ENCODE measurements around the gene BTF3. TPM values are rescaled to one million over a fixed set of nuclear protein-coding genes. Genes with fewer than 3 reads are reported as not detected.

Gene BTF3
- total RNA-seq, 4 donors from 2014 or later = 596 to 1,008 (median 649) TPM

DNA sequence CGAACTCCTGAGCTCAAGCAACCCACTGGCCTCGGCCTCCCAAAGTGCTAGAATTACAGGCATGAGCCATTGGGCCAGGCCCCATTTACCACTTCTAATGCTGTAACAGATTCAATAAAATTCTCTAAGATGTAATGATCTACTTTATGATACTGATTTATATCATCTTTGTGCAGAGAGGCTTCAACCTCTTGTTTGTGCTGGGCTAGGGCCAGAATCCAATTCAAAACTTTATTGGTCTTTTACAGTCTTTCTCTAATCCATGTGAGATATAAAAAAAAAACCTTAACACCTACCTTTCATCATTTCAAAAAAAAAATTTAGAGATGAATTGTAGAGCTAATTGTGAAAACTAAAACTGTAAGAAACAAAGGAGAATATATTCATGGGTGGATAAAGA lies 8.2 kb upstream of the BTF3 start:
- DNase-seq (ENCODE audit: low spot score in 2 of 2) = no peak
- H3K4me3 ChIP-seq (ENCODE audit: low read depth, poor library complexity, severe bottlenecking) = no peak overlapping the region
- intact Hi-C loops (cut with DNase I; ENCODE audit: low total_unique reads) = no loop called here
- WGBS, 2 donors = 81 to 93% methylated on average over 2 of the region's 2 CpGs
- TF ChIP-seq CTCF (IDR thresholded peaks at IDR 0.05) (no peak), POLR2A (IDR thresholded peaks at IDR 0.05) (no peak)

GRCh38 chr5:73491155-73491554 lies 7.1 kb upstream of the BTF3 start:
- no peak for TF ChIP-seq CTCF (IDR thresholded peaks at IDR 0.05)
- no peak for TF ChIP-seq POLR2A (IDR thresholded peaks at IDR 0.05)
- WGBS, 2 donors = 91 to 92% methylated on average over 1 of the region's 1 CpG
- no peak overlapping the region for H3K4me3 ChIP-seq (ENCODE audit: low read depth, poor library complexity, severe bottlenecking)
- intact Hi-C loops (cut with DNase I; ENCODE audit: low total_unique reads) = no loop called here
- DNase-seq (ENCODE audit: low spot score in 2 of 2) = no peak

DNA sequence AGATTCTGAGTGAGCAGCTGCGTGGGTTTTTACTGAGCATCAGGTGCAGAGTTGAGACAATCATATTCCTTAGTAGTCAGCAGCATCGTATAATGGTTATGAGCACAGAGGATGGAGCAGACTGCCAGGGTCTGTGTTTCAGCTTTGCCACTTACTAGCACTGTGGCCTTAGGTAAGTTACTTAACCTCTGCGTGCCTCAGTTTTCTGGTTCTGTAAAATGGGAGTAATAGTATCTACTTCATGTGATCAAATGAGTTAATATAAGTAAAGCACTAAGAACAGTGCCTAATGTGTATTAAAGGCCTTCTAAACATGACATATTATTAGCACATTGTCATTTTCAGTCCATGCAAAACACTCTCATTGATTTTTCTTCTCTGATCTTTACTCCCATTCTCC lies 4.8 kb upstream of the BTF3 start:
- TF ChIP-seq CTCF (IDR thresholded peaks at IDR 0.05) (no peak), POLR2A (IDR thresholded peaks at IDR 0.05) (no peak)
- intact Hi-C loops (cut with DNase I; ENCODE audit: low total_unique reads) = no loop called here
- 84 to 90% methylated on average over 3 of the region's 3 CpGs for WGBS, 2 donors
- DNase-seq (ENCODE audit: low spot score in 2 of 2) = no peak
- H3K4me3 ChIP-seq (ENCODE audit: low read depth, poor library complexity, severe bottlenecking) = no peak overlapping the region

- no peak overlapping the region for H3K4me3 ChIP-seq (ENCODE audit: low read depth, poor library complexity, severe bottlenecking)
- no peak for DNase-seq (ENCODE audit: low spot score in 2 of 2)
- no peak for TF ChIP-seq CTCF (IDR thresholded peaks at IDR 0.05)
- no peak for TF ChIP-seq POLR2A (IDR thresholded peaks at IDR 0.05)
- intact Hi-C loops (cut with DNase I; ENCODE audit: low total_unique reads) = no loop called here
Measured at GRCh38 chr5:73494721-73495120, 3.5 kb upstream of the BTF3 start.

DNA sequence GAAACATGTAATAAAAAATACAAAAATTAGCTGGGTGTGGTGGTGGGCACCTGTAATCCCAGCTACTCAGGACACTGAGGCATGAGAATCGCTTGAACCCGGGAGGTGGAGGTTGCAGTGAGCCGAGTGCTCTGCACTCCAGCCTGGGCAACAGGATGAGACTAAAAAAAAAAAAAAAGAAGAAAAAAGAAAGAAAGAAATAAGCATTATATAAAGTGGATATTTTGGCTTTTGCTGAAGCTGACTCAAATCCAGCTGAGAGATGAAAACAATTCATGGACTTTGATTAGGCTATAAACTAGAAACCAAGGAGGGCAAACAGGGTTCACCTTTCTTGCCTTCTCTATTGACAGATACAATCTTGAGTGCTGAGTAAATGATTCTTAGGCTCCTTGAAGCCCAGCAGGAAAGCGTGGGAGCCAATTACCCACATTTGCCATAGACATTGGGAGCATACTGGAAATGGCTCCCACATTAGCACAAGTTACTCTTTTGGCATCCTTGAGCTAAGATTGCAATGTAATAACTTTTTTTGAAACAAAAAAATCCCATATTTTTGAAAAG lies 2.4 kb upstream of the BTF3 start:
- TF ChIP-seq CTCF (IDR thresholded peaks at IDR 0.05) = no peak
- no peak for TF ChIP-seq POLR2A (IDR thresholded peaks at IDR 0.05)
- 83 to 86% methylated on average over 4 of the region's 4 CpGs for WGBS, 2 donors
- intact Hi-C loops (cut with DNase I; ENCODE audit: low total_unique reads) = no loop called here
- no peak for DNase-seq (ENCODE audit: low spot score in 2 of 2)
- H3K4me3 ChIP-seq (ENCODE audit: low read depth, poor library complexity, severe bottlenecking) = no peak overlapping the region

DNA sequence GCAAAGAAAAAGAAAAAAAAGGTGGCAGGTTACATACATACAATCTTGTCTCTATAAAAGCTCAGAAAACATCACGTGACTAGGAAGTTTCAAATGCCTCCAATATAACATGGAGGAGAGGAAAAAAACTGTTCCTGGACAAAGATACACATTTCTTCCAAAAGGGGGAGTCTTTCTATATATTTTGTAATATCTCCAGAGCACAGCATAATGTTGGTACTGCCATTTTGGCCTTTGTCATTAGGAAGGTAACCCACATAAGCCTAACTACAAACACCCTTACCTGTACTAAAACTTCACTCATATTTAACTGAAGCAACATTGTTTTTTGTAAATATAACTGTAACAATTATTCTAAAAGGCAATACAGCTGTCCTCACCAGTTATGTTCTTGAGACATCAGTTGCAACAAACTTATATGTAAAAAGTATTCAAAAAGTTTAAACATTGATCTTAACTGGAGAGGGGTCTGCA lies 1.2 kb upstream of the BTF3 start:
- no peak overlapping the region for H3K4me3 ChIP-seq (ENCODE audit: low read depth, poor library complexity, severe bottlenecking)
- intact Hi-C loops (cut with DNase I; ENCODE audit: low total_unique reads) = no loop called here
- WGBS, 2 donors = 45 to 55% methylated on average over 1 of the region's 1 CpG
- no peak for DNase-seq (ENCODE audit: low spot score in 2 of 2)
- no peak for TF ChIP-seq POLR2A (IDR thresholded peaks at IDR 0.05)

Data from lower leg skin (tissue), 4 donors.